PFSK-1 (cell line): Measurements from ENCODE around the gene ZNF71.

Experiments used
- FOXP2 ChIP-seq: optimal IDR thresholded peaks from 2 replicates; pipeline ENCODE3; 2011; ENCODE audit warnings: borderline replicate concordance, control low read depth, inconsistent platforms; ENCODE audit not compliant: insufficient read depth; ENCODE audit errors: extremely low read length, extremely low read depth
- POLR2AphosphoS5 ChIP-seq: IDR thresholded peaks from 2 replicates; pipeline ENCODE4 v1.6.1; 2012; ENCODE audit warnings: low read depth, mild to moderate bottlenecking, control low read depth, low read length, moderate library complexity
- SIN3A ChIP-seq: IDR thresholded peaks from 2 replicates; pipeline ENCODE4 v1.6.1; 2012; ENCODE audit warnings: mild to moderate bottlenecking, low read length, moderate library complexity, borderline replicate concordance; ENCODE audit not compliant: insufficient read depth
- TAF1 ChIP-seq: IDR thresholded peaks from 2 replicates; pipeline ENCODE4 v1.6.1; 2012; ENCODE audit warnings: low read length, control low read depth, borderline replicate concordance; ENCODE audit not compliant: insufficient read depth
- TF ChIP-seq, protein P1 (sequence below), 2 experiments: IDR thresholded peaks; 2 replicates each; pipeline versions ENCODE4 v1.6.1 to v1.8.0; 2011 to 2012; ENCODE audit warnings: low read depth in 2 of 2, low read length in 2 of 2, control low read depth in 1 of 2, inconsistent platforms in 1 of 2, mild to moderate bottlenecking in 1 of 2, moderate library complexity in 1 of 2; ENCODE audit not compliant: insufficient read depth in 1 of 2

DNA sequence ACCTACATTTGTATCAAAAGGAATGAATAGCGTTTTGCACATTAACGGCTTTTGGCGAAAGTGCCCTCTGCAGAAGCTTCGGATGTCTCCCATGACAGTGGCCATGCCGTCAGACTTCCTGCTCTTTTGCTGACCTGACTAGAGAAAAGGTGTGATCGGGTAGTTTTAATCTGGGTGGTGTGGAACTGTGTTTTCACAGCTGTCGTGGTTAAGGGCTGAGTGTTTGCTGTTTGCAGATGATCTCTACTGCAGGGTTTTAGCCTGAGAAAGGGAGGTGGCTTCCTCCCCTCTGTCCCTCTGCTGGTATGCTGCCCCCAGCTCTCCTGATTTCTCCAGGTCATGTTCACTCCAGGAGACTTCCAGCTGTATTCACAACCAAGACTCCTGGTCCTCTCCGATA is 22.4 kb downstream of the ZNF71 start:
- TF ChIP-seq POLR2AphosphoS5 (no peak), TAF1 (no peak), SIN3A (no peak), FOXP2 (no peak)
- TF ChIP-seq, protein P1, sequence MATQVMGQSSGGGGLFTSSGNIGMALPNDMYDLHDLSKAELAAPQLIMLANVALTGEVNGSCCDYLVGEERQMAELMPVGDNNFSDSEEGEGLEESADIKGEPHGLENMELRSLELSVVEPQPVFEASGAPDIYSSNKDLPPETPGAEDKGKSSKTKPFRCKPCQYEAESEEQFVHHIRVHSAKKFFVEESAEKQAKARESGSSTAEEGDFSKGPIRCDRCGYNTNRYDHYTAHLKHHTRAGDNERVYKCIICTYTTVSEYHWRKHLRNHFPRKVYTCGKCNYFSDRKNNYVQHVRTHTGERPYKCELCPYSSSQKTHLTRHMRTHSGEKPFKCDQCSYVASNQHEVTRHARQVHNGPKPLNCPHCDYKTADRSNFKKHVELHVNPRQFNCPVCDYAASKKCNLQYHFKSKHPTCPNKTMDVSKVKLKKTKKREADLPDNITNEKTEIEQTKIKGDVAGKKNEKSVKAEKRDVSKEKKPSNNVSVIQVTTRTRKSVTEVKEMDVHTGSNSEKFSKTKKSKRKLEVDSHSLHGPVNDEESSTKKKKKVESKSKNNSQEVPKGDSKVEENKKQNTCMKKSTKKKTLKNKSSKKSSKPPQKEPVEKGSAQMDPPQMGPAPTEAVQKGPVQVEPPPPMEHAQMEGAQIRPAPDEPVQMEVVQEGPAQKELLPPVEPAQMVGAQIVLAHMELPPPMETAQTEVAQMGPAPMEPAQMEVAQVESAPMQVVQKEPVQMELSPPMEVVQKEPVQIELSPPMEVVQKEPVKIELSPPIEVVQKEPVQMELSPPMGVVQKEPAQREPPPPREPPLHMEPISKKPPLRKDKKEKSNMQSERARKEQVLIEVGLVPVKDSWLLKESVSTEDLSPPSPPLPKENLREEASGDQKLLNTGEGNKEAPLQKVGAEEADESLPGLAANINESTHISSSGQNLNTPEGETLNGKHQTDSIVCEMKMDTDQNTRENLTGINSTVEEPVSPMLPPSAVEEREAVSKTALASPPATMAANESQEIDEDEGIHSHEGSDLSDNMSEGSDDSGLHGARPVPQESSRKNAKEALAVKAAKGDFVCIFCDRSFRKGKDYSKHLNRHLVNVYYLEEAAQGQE (IDR thresholded peaks at IDR 0.05; ENCODE audit: insufficient read depth in 1 of 2, low read depth in 2 of 2, low read length in 2 of 2) = no peak
